GM19395 (cell line): ENCODE measurements around the gene TSC22D2.
"Not testable (repeated sequence)": the region's sequence is repeated elsewhere in the genome, so short reads cannot be mapped to it uniquely, and the experiment has no call there.

Experiments
- ATAC-seq: cut with Tn5 transposase; IDR thresholded peaks from one replicate; pipeline ENCODE4 v1.9.1; 2021; ENCODE audit warnings: mild to moderate bottlenecking, moderate library complexity; ENCODE audit not compliant: unreplicated experiment

The TSC22D2 gene

GRCh38 chr3:150446470-150446977 is 38.4 kb downstream of the TSC22D2 start:
- no peak for ATAC-seq

- no peak for ATAC-seq
Measured at GRCh38 chr3:150447084-150447483, 39.0 kb downstream of the TSC22D2 start.

GRCh38 chr3:150447631-150448465 is 39.8 kb downstream of the TSC22D2 start:
- no peak for ATAC-seq

- ATAC-seq, result no peak
Measured at GRCh38 chr3:150449169-150449721, 41.1 kb downstream of the TSC22D2 start.

GRCh38 chr3:150450916-150451315 is 42.8 kb downstream of the TSC22D2 start:
- ATAC-seq, result no peak

- ATAC-seq, result no peak
Measured at GRCh38 chr3:150451329-150452048, 43.4 kb downstream of the TSC22D2 start.

GRCh38 chr3:150453353-150453752 is 45.3 kb downstream of the TSC22D2 start:
- no peak for ATAC-seq

- ATAC-seq, result no peak
Measured at GRCh38 chr3:150454085-150454484, 46.0 kb downstream of the TSC22D2 start.

GRCh38 chr3:150454622-150455021 is 46.5 kb downstream of the TSC22D2 start:
- no peak for ATAC-seq

- ATAC-seq, result no peak
Measured at GRCh38 chr3:150455341-150455740, 47.2 kb downstream of the TSC22D2 start.

- ATAC-seq, result no peak
Measured at GRCh38 chr3:150458001-150458400, 49.9 kb downstream of the TSC22D2 start.

- ATAC-seq, result no peak
Measured at GRCh38 chr3:150460484-150460883, 52.4 kb downstream of the TSC22D2 start.

- no peak for ATAC-seq
Measured at GRCh38 chr3:150461399-150461798, 53.3 kb downstream of the TSC22D2 start.

GRCh38 chr3:150462108-150462507 is 54.0 kb downstream of the TSC22D2 start:
- no peak for ATAC-seq

GRCh38 chr3:150464684-150465083 is 56.6 kb downstream of the TSC22D2 start:
- ATAC-seq, result no peak

GRCh38 chr3:150467381-150467780 is 59.3 kb downstream of the TSC22D2 start:
- no peak for ATAC-seq

- ATAC-seq, result no peak
Measured at GRCh38 chr3:150469031-150469930, 61.2 kb downstream of the TSC22D2 start.

GRCh38 chr3:150469931-150470740 is 62.0 kb downstream of the TSC22D2 start:
- no peak for ATAC-seq

GRCh38 chr3:150472421-150472820 is 64.3 kb downstream of the TSC22D2 start:
- ATAC-seq, result no peak

- ATAC-seq, result not testable (repeated sequence)
Measured at GRCh38 chr3:150473161-150473560, 65.1 kb downstream of the TSC22D2 start.
